Activated CD4-positive, alpha-beta T cell treated with anti-CD3 and anti-CD28 coated beads, Interleukin-2, amount 50 U/mL, for 48 hours (primary cell): ENCODE measurements around the gene IPO8.

Experiments
- DNase-seq, 2 experiments: peaks; one replicate each; pipeline ENCODE4 v3.0.0-alpha.2; 2020

The IPO8 gene

DNA sequence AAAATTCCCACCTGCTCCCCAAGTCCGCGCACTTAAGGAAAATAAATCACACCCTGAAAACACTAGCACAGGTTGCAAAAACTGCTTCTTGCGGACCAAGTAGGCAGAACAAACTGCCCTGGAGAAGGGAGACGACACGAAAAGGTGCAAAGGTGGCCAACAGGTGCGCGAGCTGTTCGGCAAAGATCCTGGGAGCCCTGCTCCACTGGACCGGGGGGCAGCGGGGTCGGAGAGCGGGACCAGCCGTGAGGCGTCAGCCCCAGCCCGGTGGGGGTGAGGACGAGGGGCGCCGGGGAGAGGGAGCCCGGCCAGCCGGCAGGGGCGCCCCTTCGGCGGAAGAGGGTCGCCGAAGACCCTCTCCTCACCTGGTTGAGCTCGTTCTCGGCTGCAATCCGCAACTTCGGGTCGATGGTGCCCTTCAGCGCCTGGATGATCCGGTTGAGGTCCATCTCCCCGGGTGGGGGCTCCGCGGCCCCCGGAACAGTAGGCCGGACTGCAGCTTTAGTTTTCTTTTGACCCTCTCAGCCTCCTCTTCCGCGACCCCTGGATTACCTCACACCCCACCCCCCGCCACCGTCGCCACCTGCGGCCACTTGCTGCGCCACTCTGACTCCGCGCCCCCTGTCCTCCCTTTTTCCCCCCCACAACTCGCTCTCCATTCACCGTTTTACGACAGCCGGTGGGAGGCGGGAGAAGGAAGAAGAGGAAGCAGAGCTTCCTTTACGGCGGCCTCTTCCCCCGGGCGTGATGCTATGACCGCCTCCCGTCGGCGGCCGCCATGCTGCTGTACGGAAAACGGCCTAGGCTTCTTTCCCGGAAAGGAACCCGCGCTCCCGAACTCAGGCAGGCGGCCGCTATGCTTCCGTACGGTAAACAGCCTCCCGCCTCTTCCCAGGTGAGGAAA is at the start of gene IPO8:
IPO8 (minus strand) TSS at position 671 of the 904 bp plus-strand sequence; CDS start at position 449, 222 bp downstream.
- peak; percentile 86 to 90 for DNase-seq

DNA sequence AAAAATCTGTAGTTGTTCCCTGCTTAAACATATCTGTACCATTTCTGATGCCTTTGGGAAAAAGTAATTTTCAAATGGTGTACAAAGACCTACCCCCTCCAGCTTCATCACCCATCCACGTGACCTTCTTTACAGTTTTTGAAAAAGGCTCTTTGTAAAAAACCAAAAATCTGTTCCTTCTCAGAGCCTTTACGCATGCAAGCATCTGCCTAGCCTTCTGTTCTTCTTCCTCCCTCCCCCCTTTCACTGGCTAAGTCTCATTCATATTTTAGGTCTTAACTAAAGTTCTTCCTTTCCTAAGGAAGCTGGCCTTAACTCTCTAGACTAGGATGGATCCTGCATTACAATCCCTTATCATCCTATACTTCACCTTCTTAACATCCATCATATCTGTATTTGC is 48.7 kb upstream of the IPO8 start:
- DNase-seq: no peak

DNA sequence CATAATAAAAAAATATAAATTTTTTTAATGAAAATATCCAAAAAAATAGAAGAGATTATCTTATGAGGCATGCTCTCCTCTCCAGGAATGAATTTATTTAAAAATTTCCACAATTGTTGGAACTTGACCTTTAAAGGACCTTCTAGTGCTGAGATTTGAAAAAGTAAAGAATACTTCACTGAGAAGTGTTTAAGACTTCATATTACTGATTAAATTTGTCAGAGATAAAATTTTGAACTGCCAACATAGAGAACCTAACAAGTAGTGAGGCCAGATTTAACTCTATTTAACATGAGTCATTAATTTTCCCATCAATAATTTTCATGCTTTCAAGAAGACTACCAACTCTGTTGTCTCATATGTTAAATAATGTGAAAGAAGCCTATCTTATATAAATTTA is 44.6 kb upstream of the IPO8 start:
- DNase-seq: no peak

DNA sequence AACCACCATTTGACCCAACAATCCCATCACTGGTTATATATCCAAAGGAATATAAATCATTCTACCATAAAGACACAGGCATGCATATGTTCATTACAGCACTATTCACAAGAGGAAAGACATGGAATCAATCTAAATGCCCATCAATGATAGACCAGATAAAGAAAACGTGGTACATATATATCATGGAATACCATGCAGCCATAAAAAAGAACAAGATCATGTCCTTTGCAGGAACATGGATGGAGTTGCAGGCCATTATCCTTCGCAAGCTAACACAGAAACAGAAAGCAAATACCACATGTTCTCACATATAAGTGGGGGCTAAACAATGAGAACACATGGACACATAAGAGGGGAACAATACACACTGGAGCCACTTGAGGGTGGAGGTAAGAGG is 43.4 kb upstream of the IPO8 start:
- no peak for DNase-seq

DNA sequence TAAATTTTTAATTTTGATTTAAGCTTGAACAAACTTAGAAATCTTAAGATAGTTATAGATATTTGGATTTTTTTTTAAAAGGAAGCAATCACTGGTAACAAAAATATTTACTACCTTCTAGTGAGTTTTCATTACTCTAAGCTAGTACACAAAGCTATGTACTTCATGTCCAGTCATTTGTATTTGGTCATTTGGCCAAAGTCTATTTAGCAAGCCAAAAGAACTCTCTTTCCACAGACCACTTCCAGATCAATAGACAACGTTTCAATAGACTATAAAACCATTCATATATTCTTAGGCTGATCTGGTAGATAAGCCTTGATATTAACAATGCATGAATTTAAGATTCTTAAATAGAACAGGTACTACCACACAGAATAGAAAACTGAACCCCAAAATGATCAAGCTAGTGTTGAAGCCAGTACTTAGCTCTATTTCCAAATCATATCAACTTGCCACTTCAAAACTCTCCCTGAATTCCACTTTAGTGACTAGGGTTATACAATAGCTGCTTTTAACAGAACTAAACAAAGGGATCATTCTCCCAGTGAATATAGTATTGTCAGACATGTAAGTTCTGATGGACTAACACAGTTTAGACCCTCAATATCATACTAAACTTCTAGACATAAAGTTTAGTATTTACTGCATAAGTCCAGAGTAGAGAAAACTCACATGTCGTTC is 37.4 kb upstream of the IPO8 start:
- no peak for DNase-seq

DNA sequence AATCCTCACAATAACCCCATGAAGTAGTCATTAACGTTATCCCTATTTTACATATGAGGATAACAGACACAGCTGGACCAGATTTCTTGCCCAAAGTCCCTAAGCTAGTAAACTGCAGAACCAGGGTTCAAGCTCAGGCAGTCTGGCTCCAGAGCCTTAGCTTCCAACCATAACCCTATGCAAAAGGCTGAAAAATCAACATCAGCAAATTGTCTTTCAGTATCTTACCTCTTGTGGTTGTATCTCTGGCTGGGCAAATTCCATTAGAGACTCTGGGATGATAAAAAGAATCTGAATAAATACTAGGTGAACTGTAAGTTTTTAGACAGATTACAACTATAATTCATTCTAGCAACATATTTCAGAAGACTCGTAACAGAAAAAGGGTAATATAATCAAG is 34.3 kb upstream of the IPO8 start:
- DNase-seq: no peak

DNA sequence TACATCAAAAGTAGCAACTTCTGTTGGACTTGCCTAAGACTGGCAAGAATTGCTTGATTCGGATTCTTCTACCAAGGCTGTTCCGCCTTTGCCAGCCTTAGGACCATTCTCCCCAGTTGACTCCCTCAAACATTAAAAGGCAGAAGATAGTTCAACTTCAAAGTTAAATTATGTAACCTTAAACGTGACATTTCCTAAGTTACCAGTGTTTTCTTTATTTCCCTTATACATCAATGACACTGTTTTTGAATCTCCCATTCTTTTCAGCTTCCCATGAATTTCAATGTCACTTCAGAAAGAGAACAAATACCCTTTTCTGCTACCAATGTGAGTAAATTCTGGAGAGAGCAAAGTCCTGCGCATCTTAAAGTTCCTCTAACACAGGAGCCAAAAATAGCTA is 33.9 kb upstream of the IPO8 start:
- DNase-seq: no peak

DNA sequence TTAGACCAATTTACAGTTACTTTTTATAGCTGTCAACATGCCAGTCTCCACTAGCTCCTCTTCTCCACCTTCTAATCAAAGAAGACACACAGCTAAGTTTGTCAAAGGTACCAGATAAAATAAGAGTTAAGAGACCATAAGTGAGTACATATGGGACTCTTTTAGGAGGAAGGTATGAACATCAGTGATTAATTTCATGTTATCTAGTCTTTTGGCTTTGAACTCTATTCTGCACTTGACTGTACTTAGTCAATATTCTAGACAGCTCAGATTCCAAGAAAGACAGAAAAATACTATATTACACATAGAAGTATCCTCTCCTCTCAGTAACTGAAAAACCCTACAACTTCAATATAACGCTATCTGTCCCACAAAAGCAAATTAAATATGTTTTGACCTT is 31.0 kb upstream of the IPO8 start:
- no peak for DNase-seq

DNA sequence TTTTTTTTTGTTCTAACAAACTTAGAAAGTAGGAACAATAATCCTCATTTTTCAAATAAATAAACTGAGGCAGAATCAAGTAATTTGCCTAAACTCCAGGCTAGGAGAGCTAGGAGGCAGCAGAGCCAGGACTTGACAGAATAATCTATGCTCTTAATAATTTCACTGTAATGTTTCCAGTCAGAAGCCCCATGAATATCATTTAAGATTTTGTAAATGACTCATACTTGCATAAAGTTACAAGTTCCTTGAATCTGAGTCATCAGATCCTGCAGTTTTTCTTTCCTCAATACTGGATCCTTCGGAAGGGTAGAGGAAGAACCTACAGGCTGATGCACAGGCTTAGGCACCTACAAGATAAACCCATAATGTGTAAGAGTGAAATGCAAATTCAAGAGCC is 30.1 kb upstream of the IPO8 start:
- DNase-seq: no peak

DNA sequence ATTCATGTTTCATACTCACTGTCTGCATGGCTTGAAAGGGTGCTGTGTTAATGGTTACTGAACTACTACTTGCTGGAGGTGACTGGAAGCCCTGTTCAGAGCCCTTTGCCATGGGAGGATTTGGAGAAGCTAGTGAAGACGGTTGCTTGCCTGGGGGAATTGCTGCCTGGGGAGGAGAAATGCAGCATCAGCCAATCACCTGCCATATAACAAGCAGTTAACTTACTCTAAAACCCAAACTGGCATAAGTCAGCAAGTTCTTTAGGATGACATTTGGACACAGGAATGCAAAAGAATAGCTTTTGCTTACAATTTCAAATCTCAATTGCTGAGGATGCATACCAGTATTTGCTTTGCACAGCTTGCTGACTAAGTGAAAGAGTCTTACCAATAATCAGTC is 23.4 kb upstream of the IPO8 start:
- no peak for DNase-seq

DNA sequence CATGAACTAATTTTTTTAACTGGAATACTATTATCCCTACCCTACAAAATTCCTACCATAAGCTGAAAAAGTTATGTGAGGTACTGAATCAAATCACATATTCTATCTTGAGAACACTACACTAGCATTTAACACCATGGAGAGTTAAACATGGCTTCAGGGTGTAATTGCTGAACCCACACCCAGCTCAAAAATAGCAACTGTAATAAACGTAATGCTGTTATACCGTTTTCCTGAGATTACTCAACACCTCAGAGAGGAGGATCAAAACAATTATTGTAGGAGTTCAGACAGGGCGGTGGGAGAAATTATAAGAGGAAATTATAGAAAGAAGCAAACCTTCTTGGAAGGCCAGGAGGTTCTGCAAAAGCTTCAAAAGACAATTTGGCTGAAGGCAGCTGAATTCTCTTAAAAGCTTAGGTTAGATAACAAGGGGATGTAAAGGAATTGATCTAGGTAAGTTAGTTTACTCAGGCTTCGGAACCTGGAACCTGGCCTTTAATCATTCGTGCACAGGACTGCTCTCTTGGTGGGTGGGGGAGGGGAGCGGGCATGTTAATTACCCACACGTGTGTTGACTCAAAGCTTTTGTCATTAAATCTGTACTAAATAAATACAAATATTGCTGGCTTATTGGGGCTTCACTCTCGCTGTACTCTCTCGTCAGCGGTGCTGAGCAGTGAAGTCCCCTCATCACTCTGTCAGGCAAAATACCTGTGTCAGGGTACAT is 12.1 kb upstream of the IPO8 start:
- no peak for DNase-seq

DNA sequence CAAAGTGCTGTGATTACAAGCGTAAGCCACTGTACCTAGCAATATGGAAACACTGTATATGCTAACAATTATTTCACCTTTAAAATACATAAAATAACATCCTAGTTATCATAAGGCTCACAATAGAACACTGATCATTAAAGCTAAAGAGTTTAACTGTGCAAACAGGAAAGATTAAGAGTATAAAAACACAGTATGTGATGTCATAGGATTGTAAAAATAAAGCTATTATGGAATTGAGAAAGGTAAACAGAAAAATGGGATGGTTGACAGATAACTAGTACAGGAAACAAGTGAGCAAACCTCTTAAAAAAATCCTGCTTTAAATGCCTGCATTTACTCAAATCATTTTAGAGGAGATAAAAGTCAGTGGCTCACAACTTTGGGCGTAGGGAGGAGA is 10.8 kb upstream of the IPO8 start:
- no peak for DNase-seq

DNA sequence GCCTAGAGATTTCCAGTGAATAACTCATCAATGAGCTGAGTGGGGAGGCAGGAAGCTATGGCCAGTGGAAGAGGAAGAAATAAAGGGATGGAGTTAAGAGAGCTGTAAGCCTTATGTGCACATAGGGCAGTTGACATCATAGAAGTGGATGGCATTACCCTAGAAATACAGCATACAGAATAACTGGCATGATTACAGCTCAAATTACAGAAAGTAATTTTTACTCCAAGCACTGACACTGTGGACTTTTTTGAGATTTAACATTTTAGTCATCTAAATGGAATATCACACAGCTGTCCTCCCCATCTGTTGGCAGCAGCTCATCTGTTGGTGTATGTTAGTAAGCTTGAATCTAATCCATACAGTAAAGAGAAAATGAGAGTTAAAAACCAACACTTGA is 5.4 kb upstream of the IPO8 start:
- DNase-seq: no peak

DNA sequence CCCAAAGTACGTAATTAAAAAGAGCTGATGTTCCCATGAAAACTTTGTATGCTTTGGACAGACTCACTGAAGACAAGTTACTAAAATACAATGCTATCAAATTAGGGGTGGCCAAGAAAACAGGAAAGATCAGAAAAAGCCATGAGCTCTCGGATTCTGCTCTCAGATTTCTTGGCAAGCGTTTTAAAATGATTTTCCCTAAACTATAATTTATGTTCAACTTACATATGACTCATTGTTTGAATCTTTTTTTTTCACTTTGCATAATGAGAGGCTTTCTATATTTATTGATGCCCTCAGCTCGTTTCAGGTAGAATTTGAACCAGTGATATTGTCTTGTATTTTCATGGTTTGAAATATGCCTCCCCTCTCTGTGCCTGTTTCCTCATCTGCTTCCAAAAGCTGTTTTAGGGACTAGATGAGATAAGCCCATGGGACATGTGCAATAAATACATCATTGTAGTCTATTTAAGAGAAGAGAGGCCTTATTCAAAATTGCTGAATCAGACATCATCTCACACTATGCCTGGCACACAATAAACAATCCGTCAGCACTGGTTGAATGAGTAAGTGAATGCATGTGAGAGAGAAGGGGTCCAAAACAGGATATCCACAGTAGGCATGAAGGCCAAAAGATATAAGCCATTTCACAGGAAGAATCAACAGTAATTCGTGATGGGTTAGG is 4.7 kb upstream of the IPO8 start:
- no peak for DNase-seq

DNA sequence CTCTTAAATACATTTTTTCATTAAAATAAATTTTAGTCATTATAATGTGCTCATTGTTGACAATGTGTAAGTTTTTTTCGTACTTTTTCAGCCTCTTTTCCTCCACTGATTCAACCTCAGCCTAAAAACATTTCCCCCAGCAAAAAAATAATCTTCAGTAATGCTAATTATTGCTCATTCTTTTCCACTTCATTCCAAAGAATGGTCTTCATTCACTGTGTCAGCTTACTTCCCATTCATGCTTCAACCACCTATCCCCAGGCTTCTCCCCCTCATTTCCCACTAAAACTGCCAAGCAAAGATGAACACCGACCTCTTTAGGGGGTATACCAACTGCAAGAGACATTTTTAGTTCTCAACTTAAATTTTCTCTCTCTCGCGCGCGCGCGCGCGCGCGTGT is 2.7 kb upstream of the IPO8 start:
- DNase-seq: no peak

DNA sequence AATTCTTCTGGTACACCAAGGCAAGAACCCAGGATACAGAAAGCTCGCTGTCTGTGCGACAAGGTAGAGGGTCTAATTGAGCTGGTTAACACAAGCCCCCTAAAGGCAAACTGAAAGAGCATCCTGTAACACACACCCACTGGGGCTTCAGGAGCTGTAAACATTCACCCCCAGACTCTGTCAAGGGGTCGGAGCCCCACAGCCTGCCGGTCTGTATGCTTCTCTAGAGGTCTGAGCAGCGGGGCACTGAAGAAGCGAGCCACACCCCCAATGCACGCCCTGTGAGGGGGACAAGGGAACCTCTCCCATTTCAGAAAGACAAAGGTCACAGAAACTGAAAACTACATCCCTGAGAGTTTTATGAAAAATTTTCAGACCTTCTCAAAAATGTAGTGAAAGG is 1.3 kb upstream of the IPO8 start:
- no peak for DNase-seq

DNA sequence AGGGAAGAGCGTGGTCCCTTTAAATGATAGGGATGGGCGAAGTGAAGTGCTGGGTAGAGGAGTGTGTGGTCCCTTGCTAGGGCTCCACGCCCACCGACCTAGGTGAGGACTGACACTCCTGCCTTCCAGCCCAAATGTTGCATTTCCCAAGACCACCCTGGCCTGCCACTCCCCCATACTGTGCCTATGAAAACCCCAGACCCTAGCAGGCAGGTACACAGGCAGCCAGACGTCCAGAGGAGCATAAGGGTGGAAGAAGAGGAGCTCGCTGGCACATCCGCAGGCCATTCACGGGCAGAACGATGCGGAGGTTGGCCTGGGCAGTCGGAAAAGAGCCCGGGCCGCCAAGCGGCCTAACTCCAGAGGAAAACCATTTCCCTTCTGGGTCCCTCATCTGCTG is 817 bp upstream of the IPO8 start:
- DNase-seq: no peak

DNA sequence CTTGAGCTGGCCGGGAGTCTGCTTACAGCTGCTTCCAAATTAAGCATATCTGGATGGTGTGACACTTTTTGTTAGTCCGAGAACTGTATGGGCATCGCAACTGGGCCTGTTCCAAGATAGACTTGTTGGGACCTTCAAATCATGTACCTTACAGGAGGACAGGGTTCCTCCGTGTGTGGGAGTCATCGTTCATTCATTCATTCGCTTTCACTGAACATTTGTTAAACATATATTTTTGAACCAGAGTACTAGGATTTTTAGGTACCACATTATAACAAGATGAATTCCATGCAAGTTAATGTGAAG is 387 bp upstream of the IPO8 start:
- DNase-seq: no peak

DNA sequence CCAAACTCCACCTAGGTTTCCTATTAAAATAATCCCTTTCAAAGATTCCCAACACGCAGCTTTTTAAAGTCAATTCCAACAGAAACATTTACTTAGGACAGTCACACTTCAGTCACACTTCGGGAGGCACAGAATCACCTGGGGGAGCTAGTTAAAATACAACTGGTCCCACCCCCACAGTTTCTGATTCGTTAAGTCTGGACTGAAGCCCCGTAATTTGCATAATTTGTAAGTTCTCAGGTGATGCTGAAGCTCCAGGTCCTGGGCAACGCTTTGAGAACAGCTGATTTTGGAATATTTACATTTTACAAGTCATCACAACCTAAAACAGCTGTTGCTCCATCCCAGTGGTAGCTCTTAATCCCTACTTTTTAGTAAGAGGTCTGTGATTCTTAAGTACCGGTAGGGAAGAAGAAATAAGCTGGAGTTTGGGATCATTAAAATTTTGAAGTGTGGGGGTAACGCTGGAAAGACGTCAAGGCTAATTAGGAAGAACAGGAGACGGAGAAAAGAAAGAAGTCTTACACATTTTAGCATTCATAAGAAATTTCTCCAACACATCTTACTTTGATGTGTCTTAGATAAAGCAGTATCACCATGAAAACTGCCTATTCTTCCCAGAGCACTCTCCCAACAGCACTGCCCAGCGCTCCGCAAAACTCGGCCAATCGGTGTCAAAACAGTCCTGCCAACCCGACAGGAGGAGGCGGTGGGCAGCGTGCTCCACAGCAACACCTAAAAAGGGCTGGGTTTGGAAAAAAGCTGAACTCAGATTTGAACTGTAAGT is 1.1 kb downstream of the IPO8 start:
- peak; percentile 20 to 26 for DNase-seq

DNA sequence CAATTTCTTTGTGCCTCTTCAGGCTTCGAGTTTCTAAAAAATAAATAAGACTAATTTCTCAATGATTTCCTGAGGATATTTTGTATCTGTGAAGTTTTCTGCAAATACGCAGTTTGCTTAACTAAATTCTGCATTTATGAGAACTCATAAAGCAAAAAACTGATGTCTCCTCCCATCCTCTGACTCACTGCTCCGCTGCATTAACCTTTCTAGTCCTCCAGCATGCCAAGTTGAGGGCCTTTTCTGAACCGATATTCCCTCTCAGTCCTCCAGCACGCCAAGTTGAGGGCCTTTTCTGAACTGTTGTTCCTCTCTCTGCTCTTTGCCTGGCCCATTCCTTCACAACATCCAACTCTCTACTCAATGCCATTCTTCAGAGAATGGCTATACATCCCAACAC is 3.2 kb downstream of the IPO8 start:
- DNase-seq: no peak

DNA sequence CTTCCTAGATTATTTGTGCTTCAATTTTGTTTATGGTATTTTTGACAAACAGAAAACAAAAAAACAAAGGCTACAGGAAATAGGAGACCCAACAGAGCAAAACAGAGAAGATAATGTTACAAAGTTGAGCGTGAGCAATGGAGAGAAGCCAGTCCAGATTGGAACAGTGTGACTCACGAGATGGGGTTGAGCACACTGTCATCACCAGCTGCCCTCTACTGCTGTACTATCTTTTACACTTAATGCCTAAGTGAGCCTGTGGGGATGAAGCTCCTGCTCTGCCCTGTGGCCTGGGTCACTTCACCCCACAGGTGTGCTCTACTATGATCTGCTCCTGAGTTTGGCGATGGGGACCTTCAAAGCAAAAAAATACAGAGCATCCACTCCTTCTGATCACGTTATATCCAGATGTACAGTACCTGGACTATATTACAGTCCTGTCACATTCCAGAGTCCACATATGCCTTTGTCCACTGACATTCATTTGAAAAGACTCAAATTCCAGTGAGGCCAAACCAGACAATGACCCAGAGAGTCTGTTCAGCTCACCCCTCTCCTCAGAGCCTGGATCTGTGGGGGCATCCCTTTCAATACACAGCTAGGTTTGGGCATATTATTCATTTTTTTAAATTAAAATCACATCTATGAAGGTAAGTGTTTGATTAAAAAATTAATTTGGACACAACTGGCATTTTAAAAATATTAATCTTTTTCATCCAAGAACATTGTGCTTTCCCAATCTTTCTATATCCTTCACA is 4.4 kb downstream of the IPO8 start:
- DNase-seq: no peak
